ENCODE measurements around the gene SCAMP4. TPM values are rescaled to one million over a fixed set of nuclear protein-coding genes. Genes with fewer than 3 reads are reported as not detected.

SCAMP4 gene
- total and polyA plus RNA-seq, 2 experiments from 2014 or later, result 39.4 to 106 TPM

GRCh38 chr19:1872807-1873523 is 32.2 kb upstream of the SCAMP4 start (continued):
- TF ChIP-seq, protein P1, sequence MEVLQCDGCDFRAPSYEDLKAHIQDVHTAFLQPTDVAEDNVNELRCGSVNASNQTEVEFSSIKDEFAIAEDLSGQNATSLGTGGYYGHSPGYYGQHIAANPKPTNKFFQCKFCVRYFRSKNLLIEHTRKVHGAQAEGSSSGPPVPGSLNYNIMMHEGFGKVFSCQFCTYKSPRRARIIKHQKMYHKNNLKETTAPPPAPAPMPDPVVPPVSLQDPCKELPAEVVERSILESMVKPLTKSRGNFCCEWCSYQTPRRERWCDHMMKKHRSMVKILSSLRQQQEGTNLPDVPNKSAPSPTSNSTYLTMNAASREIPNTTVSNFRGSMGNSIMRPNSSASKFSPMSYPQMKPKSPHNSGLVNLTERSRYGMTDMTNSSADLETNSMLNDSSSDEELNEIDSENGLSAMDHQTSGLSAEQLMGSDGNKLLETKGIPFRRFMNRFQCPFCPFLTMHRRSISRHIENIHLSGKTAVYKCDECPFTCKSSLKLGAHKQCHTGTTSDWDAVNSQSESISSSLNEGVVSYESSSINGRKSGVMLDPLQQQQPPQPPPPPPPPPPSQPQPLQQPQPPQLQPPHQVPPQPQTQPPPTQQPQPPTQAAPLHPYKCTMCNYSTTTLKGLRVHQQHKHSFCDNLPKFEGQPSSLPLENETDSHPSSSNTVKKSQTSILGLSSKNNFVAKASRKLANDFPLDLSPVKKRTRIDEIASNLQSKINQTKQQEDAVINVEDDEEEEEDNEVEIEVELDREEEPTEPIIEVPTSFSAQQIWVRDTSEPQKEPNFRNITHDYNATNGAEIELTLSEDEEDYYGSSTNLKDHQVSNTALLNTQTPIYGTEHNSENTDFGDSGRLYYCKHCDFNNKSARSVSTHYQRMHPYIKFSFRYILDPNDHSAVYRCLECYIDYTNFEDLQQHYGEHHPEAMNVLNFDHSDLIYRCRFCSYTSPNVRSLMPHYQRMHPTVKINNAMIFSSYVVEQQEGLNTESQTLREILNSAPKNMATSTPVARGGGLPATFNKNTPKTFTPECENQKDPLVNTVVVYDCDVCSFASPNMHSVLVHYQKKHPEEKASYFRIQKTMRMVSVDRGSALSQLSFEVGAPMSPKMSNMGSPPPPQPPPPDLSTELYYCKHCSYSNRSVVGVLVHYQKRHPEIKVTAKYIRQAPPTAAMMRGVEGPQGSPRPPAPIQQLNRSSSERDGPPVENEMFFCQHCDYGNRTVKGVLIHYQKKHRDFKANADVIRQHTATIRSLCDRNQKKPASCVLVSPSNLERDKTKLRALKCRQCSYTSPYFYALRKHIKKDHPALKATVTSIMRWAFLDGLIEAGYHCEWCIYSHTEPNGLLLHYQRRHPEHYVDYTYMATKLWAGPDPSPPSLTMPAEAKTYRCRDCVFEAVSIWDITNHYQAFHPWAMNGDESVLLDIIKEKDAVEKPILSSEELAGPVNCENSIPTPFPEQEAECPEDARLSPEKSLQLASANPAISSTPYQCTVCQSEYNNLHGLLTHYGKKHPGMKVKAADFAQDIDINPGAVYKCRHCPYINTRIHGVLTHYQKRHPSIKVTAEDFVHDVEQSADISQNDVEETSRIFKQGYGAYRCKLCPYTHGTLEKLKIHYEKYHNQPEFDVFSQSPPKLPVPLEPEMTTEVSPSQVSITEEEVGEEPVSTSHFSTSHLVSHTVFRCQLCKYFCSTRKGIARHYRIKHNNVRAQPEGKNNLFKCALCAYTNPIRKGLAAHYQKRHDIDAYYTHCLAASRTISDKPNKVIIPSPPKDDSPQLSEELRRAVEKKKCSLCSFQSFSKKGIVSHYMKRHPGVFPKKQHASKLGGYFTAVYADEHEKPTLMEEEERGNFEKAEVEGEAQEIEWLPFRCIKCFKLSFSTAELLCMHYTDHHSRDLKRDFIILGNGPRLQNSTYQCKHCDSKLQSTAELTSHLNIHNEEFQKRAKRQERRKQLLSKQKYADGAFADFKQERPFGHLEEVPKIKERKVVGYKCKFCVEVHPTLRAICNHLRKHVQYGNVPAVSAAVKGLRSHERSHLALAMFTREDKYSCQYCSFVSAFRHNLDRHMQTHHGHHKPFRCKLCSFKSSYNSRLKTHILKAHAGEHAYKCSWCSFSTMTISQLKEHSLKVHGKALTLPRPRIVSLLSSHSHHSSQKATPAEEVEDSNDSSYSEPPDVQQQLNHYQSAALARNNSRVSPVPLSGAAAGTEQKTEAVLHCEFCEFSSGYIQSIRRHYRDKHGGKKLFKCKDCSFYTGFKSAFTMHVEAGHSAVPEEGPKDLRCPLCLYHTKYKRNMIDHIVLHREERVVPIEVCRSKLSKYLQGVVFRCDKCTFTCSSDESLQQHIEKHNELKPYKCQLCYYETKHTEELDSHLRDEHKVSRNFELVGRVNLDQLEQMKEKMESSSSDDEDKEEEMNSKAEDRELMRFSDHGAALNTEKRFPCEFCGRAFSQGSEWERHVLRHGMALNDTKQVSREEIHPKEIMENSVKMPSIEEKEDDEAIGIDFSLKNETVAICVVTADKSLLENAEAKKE (CRISPR knock-in tag; IDR thresholded peaks at IDR 0.05), result no peak
- TF ChIP-seq, protein P2, sequence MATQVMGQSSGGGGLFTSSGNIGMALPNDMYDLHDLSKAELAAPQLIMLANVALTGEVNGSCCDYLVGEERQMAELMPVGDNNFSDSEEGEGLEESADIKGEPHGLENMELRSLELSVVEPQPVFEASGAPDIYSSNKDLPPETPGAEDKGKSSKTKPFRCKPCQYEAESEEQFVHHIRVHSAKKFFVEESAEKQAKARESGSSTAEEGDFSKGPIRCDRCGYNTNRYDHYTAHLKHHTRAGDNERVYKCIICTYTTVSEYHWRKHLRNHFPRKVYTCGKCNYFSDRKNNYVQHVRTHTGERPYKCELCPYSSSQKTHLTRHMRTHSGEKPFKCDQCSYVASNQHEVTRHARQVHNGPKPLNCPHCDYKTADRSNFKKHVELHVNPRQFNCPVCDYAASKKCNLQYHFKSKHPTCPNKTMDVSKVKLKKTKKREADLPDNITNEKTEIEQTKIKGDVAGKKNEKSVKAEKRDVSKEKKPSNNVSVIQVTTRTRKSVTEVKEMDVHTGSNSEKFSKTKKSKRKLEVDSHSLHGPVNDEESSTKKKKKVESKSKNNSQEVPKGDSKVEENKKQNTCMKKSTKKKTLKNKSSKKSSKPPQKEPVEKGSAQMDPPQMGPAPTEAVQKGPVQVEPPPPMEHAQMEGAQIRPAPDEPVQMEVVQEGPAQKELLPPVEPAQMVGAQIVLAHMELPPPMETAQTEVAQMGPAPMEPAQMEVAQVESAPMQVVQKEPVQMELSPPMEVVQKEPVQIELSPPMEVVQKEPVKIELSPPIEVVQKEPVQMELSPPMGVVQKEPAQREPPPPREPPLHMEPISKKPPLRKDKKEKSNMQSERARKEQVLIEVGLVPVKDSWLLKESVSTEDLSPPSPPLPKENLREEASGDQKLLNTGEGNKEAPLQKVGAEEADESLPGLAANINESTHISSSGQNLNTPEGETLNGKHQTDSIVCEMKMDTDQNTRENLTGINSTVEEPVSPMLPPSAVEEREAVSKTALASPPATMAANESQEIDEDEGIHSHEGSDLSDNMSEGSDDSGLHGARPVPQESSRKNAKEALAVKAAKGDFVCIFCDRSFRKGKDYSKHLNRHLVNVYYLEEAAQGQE (IDR thresholded peaks at IDR 0.05; ENCODE audit: unreplicated experiment), result no peak

Measured in GM23338 (cell line).